Endometrial microvascular endothelial cells (primary cell): Measurements from ENCODE around the gene TSPAN18. TPM values are rescaled to one million over a fixed set of nuclear protein-coding genes. Genes with fewer than 3 reads are reported as not detected.

Experiments used
- in situ Hi-C: cut with HindIII; loops from 2 replicates; pipeline ENCODE4 v1.10.0; 2017; ENCODE audit warnings: low sequenced_read_pairs, low pct_unique_long_range_greater_than_20kb; ENCODE audit errors: inconsistent ontology term
- total RNA-seq: library from RNA; depleted of rRNA; stranded (reverse); fragments of >200 nt; gene quantifications from one replicate; pipeline ENCODE4 v1.2.3, GENCODE V29; 2015; ENCODE audit errors: inconsistent ontology term

Gene TSPAN18
- total RNA-seq, 1 donor from 2014 or later, result 21.4 TPM

- in situ Hi-C loops, result no loop called here
These were observed 75.6 kb downstream of the TSPAN18 start for GRCh38 chr11:44802347-44802746.

DNA sequence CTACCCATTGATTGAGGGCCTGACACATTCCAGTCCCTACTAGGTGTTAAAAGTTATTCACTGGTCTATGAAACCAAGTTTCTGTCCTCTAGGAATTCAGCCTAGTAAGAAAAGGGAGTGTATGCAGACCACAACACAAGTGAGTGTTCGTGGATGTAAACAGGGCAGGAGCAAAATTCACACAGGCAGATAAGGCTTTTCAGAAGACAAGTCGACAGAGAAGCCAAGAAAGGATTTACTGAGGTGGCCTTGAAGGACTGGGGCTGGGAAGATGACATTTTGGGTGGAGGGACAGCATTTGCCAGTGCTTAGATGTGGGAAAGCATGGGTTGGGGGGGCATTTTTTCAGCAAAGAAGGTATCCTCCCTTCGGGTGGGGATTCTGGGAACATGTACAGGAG lies 76.2 kb downstream of the TSPAN18 start:
- in situ Hi-C loops, result no loop called here

DNA sequence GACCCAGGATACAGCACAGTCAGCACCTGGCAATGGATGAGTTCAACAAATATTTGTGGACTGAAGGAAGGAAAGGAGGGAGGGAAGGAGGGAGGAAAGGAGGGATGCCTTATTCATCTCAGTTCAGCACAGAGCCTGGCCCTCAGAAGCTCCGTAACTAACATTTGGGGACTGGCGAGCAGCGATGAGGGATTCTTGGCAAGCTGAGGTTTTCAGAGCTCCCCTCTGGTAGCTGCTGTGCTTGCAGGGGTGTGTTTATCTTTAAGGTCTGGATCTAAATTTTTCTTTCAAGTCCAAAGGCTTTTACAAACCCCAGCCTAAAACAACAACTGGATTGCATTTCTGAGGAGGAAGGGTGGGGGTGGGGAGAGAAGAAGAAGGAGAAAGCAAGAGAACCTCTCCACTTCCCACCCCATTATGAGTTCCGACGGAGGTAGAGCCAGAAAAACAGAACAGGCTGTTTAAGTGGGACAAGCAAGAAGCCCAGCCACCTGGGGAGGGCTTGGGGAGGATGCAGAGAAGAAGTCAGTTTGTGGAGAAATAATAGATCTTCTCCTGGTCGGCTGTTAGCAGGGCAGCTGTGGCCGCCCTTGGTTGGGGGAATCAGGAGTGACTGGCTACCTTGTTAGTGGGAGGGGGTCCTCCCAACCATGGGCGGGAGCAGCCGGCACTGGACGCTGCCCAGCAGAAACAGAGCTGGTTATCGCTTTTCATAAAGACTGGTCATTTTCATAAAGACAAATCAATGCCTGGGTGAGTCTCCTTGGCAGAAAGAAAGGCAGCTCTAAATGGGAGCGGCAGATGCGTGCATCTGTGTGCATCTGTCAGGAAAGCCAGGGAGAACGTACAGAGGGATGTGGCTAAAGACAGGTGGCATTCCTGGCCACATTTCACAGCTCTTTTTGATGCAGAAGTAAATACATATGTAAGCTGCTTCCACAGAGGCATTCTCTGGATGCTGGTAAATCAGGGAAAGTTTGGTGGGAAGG lies 78.0 kb downstream of the TSPAN18 start:
- in situ Hi-C loops, result no loop called here

DNA sequence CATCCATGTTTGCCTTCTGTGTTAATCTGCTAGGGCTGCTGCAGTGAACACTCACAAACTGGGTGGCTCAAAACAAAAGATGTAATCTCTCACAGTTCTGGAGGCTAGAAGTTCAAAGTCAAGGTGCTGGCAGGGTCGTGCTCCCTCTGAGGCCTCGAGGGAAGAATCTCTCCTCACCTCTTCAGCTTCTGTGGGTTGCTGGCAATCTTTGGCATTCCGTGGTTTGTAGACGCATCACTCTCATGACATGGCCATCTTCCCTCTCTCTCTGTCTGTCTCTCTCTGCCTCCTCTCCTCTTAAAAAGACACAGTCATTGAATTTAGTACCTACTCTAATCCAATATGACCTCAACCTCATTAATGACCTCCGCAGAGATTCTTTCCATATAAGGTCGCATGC lies 78.8 kb downstream of the TSPAN18 start:
- in situ Hi-C loops, result no loop called here

DNA sequence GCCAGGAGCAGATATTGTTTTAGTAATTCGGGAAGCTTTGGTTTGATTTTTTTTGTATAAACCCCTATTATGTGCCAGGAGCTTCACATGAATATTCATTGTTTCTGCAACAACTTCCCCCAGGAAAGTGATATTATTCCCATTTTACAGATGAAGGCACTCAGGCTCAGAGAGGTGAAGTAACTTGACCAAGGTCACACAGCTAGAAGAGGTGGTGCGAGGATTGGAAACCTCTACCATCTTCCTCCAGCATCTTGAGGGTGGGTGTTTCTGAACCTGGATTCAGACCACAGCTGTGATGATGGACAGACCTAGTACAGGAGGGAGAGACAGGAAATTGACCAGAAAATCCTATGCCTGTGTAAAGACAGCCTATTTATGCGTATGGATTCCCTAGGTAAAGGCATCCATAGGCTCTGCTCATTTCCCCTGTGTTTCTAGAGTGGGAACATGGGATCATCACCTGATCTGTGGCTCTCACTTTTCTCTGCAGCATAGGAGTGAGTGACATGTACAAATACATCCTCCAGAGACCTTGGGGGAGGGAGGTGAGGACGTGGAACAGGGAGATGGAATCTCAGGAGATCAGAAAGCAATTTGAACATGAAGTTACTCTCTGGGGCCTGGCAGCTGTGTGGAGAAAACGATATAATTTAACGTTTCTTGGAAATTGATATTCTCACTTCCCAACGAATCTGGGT lies 81.4 kb downstream of the TSPAN18 start:
- in situ Hi-C loops, result no loop called here

- in situ Hi-C loops, result no loop called here
These were observed 82.5 kb downstream of the TSPAN18 start for GRCh38 chr11:44809283-44809682.

DNA sequence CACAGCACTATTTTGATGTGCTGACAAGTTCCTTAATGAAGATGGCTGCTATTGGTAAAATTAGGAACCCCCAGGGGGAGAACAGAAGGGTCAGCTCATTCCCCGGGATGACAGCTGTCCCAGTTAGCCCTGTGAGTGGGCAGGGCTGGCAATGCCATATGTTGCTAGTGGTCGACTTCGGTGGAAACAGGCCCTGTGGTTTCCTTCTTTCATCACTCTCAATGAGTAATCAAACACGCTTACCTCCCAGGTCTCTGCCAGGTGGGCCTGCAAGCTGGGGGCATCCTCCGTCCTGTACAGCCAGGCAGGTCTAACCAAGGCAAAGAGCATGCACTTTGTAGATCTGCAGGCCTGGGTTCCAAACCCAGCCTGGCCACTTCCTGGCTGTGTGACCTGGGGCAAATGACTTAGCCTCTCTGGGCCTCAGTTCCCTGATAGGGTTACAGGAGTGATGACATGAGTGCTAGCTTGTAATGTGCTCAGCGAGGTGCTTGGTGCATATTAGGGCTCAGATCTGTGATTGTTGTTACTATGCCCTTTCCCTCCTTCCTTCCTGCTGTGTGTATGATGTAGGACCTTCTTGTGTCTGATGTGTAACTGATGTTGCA lies 85.2 kb downstream of the TSPAN18 start:
- in situ Hi-C loops, result no loop called here

GRCh38 chr11:44812971-44813370 lies 86.2 kb downstream of the TSPAN18 start:
- in situ Hi-C loops, result no loop called here

- in situ Hi-C loops, result no loop called here
These were observed 86.6 kb downstream of the TSPAN18 start for GRCh38 chr11:44813401-44813800.

- in situ Hi-C loops, result no loop called here
These were observed 88.3 kb downstream of the TSPAN18 start for GRCh38 chr11:44814881-44815592.

DNA sequence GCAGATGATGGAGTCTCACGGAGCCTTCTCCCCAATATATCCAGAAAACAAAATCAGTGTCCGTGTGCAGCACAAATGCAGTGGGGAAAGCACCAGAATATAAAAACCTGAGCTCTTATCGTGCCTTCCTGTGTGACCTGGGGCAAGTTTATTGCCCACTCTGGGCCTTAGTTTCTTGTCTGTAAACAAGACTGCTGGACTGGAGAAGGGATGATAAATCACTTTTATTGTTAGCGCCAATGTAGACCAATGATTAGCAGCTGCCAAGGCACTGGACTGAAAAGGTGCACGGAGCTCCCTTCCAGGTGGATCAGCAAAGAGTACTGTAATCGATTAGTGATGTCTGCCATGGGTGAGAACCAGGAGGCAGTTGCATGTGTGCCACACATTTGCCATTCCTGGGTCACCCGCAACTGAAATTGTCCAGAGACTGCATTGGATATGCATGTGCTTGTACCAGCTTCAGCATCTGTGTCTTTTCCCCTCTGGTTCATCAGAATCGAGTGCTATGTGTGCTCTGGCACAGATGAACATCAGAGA lies 89.2 kb downstream of the TSPAN18 start:
- in situ Hi-C loops, result no loop called here

DNA sequence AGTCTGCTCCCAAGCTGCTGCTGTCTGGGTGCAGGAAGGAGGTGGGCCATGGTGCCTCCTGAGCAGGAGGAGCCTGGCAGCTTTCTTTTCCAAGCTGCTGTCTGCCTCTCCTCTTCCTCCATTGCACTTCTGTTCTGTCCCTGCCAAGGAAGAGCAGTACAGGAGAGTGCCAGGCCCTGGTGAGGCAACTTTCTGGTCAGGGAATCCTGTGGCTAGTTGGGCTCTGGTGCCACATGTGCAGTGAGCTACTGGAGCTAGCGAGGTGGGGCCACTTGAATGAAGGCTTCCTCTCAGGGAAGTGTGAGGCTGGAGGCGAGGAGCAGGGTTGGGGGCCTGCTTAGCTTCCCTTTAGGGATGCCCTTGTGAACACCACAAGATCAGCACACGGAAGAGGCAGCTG lies 90.0 kb downstream of the TSPAN18 start:
- in situ Hi-C loops, result no loop called here

- in situ Hi-C loops, result no loop called here
These were observed 90.6 kb downstream of the TSPAN18 start for GRCh38 chr11:44817207-44817949.

- in situ Hi-C loops, result no loop called here
These were observed 91.3 kb downstream of the TSPAN18 start for GRCh38 chr11:44818110-44818509.

DNA sequence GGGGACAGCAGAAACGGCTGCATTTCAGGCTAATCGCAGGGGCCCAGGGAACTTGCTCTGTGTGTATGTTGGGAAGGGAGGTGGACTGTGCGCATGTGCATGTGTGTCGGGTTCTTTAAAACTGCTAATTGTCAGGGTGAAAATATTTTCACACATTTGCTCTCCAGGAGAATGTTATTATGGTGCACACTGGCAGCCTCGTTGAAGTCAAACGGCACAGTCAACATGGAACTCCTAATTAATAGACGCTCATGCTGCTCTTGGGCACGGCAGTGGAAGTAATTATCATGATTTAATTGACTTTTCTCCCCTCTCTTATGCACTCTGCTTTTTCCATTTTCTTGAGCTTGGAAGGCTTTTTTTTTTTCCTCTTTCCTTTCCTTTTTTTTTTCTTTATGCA lies 92.6 kb downstream of the TSPAN18 start:
- in situ Hi-C loops, result no loop called here

DNA sequence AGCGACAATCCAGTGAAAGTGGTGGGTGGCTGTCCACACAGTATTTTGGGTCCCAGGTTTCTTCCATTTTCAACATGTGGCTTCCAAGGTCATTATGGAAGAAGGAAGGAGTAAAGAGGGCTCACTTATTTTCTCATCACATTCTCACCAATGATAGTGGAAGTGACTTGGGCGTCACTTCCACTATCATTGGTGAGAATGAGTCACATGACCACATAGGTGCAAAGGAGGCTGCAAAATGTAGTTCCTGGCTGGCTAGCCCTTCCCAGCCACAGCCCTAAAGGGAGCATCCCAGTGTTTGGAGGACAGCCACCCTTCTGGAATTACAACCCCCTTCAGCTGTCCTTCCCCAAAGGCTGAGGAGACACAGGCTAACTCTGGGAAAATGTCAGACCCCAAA lies 95.6 kb downstream of the TSPAN18 start:
- in situ Hi-C loops, result no loop called here

DNA sequence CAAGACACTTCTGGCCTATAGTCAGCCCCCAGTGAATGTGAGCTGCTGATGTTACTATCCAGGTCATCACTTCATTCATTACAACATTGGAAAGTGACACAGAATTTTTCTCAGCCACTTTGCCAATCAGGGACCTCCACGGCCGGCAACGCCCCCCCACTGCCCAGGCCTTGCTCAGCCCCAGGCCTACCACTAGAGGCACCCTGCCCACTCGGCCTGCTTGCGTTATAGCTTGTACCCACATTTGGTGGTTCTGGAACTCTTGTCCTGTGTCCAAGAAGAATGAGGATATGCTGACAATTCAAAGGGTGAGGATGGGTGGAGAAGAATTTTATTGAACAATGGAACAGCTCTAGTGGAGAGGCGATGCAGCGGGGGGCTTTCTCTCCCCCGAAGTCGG lies 96.2 kb downstream of the TSPAN18 start:
- in situ Hi-C loops, result no loop called here

DNA sequence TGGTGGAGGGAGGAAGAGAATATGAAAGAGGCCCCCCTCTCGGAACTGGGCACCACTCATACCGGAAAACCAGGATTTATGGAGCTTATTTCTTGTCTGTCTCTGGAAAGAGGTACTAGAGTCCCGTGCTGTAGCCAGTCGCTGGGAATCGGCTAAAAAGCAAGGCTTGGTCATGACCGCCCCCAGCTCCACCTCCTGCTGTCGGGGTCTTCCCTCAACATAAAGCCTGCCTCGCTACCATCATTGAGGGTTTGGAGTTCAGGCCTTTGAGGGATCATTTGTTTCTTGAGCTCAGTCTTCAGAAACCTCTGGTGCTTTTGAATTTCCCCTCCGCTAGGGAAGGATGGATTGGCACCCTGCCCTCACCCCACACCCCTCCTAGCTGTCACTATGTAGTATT lies 97.1 kb downstream of the TSPAN18 start:
- in situ Hi-C loops, result no loop called here
